GM12878 (cell line): ENCODE results near the gene PIGZ. TPM values are rescaled to one million over a fixed set of nuclear protein-coding genes. Genes with fewer than 3 reads are reported as not detected.

ENCODE experiments used
- ASH2L ChIP-seq: fragments of 300-600, 200-600 bp; sonication (generic); IDR thresholded peaks from 2 replicates; pipeline ENCODE4 v1.6.1; 2017; ENCODE audit warnings: low read depth, mild to moderate bottlenecking, borderline replicate concordance
- ATF7 ChIP-seq: fragments of 450-650 bp; IDR thresholded peaks from 2 replicates; pipeline ENCODE4 v1.6.1; 2016; ENCODE audit warnings: low read depth, mild to moderate bottlenecking
- BHLHE40 ChIP-seq, 2 experiments: fragments of 450-650 bp in 1 of 2; IDR thresholded peaks; 2 replicates each; pipeline ENCODE4 v1.6.1; 2011 to 2017; ENCODE audit warnings: low read depth in 2 of 2, borderline replicate concordance in 1 of 2, improper control_type of control experiment in 1 of 2, low read length in 1 of 2, mild to moderate bottlenecking in 1 of 2
- BRCA1 ChIP-seq: IDR thresholded peaks from 2 replicates; pipeline ENCODE4 v1.6.1; 2011; ENCODE audit warnings: low read depth, low read length, improper control_type of control experiment
- CBX3 ChIP-seq: fragments of 200-600 bp; sonication (generic); IDR thresholded peaks from 2 replicates; pipeline ENCODE4 v1.6.1; 2016; ENCODE audit warnings: low read depth, borderline replicate concordance
- E2F8 ChIP-seq: fragments of 450-650 bp; IDR thresholded peaks from 2 replicates; pipeline ENCODE4 v1.6.1; 2018; ENCODE audit warnings: mild to moderate bottlenecking, low read depth, moderate library complexity; ENCODE audit not compliant: partially characterized antibody
- EP300 ChIP-seq, 2 experiments: fragments of 150-350 bp in 1 of 2; IDR thresholded peaks; 2 replicates each; pipeline ENCODE4 v1.6.1; 2011 to 2012; ENCODE audit warnings: low read depth in 2 of 2, low read length in 2 of 2, borderline replicate concordance in 1 of 2, improper control_type of control experiment in 1 of 2, inconsistent platforms in 1 of 2; ENCODE audit not compliant: control insufficient read depth in 1 of 2
- MEF2A ChIP-seq: IDR thresholded peaks from 2 replicates; pipeline ENCODE4 v1.6.1; 2011; ENCODE audit warnings: low read depth, mild to moderate bottlenecking, low read length, moderate library complexity; ENCODE audit not compliant: insufficient read depth
- MYC ChIP-seq: IDR thresholded peaks from 2 replicates; pipeline ENCODE4 v1.6.1; 2011; ENCODE audit warnings: mild to moderate bottlenecking, low read length, moderate library complexity, inconsistent platforms; ENCODE audit not compliant: insufficient read depth, insufficient replicate concordance, insufficient read length, severe bottlenecking
- NBN ChIP-seq: fragments of 450-650 bp; IDR thresholded peaks from 2 replicates; pipeline ENCODE4 v1.6.1; 2016
- NR2F1 ChIP-seq: fragments of 450-650 bp; conservative IDR thresholded peaks from 2 replicates; pipeline ENCODE4 v1.6.1; 2017; ENCODE audit warnings: mild to moderate bottlenecking
- RELA ChIP-seq: fragments of 450-650 bp; IDR thresholded peaks from 2 replicates; pipeline ENCODE4 v1.8.0; 2014; ENCODE audit warnings: borderline replicate concordance; ENCODE audit not compliant: partially characterized antibody
- SPI1 ChIP-seq: IDR thresholded peaks from 2 replicates; pipeline ENCODE4 v1.6.1; 2011; ENCODE audit warnings: low read depth, mild to moderate bottlenecking, low read length, moderate library complexity, borderline replicate concordance; ENCODE audit not compliant: insufficient read depth
- polyA plus RNA-seq, 11 experiments: library from polyadenylated mRNA; depleted of rRNA in 4 of 11; unstranded in 6 of 11; stranded (reverse) in 5 of 11; fragments of >200 nt; fragmentation: Nextera tagmentation in 4 of 11; fragmentation: Illumina TruSeq in 1 of 11; extraction: Ambion mirVana in 4 of 11; extraction: Trizol in 1 of 11; gene quantifications; 1 replicate in 1 of 11; 2 replicates in 10 of 11; pipeline versions ENCODE4 v1.2.1 to v1.2.3, GENCODE V29; 2011 to 2016; ENCODE audit warnings: inconsistent platforms in 2 of 11, missing spikeins in 2 of 11, low read depth in 1 of 11
- total RNA-seq, 4 experiments: library from RNA; depleted of rRNA in 3 of 4; stranded (reverse); fragments of >200 nt in 3 of 4; fragmentation: Illumina TruSeq in 1 of 4; extraction: Trizol in 1 of 4; gene quantifications; 2 replicates each; pipeline versions ENCODE4 v1.2.1 to v1.2.3, GENCODE V29; 2013 to 2021
- TF ChIP-seq, protein P1 (sequence below): fragments of 450-650 bp; IDR thresholded peaks from 2 replicates; pipeline ENCODE4 v1.6.1; 2016; ENCODE audit warnings: mild to moderate bottlenecking
- TF ChIP-seq, protein P2 (sequence below): fragments of 450-650 bp; formaldehyde crosslinking; IDR thresholded peaks from 2 replicates; pipeline ENCODE4 v1.4.0; 2020; ENCODE audit warnings: mild to moderate bottlenecking, moderate library complexity
- TF ChIP-seq, protein P3 (sequence below): fragments of 450-650 bp; IDR thresholded peaks from 2 replicates; pipeline ENCODE4 v1.6.1; 2017; ENCODE audit warnings: mild to moderate bottlenecking, low read depth, inconsistent platforms; ENCODE audit not compliant: poor library complexity, severe bottlenecking
- TF ChIP-seq, protein P4 (sequence below): IDR thresholded peaks from 2 replicates; pipeline ENCODE4 v1.6.1; 2012; ENCODE audit warnings: low read depth, low read length, improper control_type of control experiment

The PIGZ gene
- total and polyA plus RNA-seq, 10 of the 15 experiments (the other 5 are each of a cell fraction or from before 2014, with no cell fraction given) = 0.06 to 1.2 (median 0.64) TPM

DNA sequence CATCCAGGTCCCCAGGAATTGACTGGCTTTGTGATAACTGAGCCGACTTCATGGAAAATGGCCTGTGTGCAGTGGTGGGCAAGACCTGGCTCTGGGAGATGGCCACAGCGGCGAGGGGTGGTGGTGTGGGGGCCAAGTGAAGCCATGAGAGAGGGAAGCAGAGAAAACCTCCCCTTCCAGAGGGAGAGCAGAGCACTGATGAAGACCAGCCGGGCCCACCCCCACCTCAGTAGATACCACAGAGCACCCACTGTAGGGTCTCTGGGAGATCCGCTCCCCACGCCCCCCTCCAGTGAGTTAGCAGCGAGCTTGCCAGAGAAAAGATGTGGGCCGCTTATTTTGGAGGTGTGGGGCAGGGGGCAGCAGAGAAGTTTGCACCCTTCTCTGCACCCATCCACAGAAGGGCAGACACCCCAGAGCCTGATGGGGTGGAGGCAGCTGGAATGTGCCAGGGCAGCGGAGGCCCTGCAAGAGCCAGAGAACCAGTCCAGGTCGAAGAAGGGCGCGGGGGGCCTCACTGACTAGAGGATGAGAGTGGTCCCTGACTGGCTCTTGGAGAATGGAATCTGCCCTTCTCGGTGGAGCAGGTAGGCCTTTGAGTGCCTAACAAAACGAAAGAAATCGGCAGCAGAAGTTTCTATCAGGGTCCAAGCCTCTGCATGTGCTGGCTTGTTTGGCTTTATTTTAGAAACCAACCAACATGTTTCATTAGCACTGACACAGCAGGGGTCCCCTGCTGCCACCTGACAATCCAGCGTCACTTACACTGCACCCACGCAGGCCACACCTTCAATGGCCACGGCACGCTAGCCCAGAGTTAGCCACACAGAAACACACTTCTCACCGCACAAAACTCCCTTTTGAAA lies 32.7 kb upstream of the PIGZ start (continued):
- TF ChIP-seq, protein P1, sequence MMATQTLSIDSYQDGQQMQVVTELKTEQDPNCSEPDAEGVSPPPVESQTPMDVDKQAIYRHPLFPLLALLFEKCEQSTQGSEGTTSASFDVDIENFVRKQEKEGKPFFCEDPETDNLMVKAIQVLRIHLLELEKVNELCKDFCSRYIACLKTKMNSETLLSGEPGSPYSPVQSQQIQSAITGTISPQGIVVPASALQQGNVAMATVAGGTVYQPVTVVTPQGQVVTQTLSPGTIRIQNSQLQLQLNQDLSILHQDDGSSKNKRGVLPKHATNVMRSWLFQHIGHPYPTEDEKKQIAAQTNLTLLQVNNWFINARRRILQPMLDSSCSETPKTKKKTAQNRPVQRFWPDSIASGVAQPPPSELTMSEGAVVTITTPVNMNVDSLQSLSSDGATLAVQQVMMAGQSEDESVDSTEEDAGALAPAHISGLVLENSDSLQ = peak; percentile 48; the same call in 1 of the 2 replicates
- TF ChIP-seq ASH2L (no peak), NBN (0 out of 2 replicates have a peak, but pooled peaks have one; percentile 35), BHLHE40 (IDR thresholded peaks at IDR 0.05; ENCODE audit: borderline replicate concordance in 1 of 2, low read depth in 2 of 2, low read length in 1 of 2) (peak; percentile 67 to 79; a peak in 3 of 4 replicates), MYC (no peak), BRCA1 (no peak), CBX3 (no peak), E2F8 (peak; percentile 48), SPI1 (no peak), ATF7 (peak; percentile 31; the same call in 1 of the 2 replicates), RELA (no peak), NR2F1 (no peak), MEF2A (no peak), EP300 (IDR thresholded peaks at IDR 0.05; ENCODE audit: borderline replicate concordance in 1 of 2, control insufficient read depth in 1 of 2, low read depth in 2 of 2, low read length in 2 of 2) (peak; percentile 21 to 50; a peak in 2 of 4 replicates)
- TF ChIP-seq, protein P2, sequence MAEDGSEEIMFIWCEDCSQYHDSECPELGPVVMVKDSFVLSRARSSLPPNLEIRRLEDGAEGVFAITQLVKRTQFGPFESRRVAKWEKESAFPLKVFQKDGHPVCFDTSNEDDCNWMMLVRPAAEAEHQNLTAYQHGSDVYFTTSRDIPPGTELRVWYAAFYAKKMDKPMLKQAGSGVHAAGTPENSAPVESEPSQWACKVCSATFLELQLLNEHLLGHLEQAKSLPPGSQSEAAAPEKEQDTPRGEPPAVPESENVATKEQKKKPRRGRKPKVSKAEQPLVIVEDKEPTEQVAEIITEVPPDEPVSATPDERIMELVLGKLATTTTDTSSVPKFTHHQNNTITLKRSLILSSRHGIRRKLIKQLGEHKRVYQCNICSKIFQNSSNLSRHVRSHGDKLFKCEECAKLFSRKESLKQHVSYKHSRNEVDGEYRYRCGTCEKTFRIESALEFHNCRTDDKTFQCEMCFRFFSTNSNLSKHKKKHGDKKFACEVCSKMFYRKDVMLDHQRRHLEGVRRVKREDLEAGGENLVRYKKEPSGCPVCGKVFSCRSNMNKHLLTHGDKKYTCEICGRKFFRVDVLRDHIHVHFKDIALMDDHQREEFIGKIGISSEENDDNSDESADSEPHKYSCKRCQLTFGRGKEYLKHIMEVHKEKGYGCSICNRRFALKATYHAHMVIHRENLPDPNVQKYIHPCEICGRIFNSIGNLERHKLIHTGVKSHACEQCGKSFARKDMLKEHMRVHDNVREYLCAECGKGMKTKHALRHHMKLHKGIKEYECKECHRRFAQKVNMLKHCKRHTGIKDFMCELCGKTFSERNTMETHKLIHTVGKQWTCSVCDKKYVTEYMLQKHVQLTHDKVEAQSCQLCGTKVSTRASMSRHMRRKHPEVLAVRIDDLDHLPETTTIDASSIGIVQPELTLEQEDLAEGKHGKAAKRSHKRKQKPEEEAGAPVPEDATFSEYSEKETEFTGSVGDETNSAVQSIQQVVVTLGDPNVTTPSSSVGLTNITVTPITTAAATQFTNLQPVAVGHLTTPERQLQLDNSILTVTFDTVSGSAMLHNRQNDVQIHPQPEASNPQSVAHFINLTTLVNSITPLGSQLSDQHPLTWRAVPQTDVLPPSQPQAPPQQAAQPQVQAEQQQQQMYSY (CRISPR knock-in tag) = no peak
- TF ChIP-seq, protein P3, sequence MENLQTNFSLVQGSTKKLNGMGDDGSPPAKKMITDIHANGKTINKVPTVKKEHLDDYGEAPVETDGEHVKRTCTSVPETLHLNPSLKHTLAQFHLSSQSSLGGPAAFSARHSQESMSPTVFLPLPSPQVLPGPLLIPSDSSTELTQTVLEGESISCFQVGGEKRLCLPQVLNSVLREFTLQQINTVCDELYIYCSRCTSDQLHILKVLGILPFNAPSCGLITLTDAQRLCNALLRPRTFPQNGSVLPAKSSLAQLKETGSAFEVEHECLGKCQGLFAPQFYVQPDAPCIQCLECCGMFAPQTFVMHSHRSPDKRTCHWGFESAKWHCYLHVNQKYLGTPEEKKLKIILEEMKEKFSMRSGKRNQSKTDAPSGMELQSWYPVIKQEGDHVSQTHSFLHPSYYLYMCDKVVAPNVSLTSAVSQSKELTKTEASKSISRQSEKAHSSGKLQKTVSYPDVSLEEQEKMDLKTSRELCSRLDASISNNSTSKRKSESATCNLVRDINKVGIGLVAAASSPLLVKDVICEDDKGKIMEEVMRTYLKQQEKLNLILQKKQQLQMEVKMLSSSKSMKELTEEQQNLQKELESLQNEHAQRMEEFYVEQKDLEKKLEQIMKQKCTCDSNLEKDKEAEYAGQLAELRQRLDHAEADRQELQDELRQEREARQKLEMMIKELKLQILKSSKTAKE = peak; percentile 23
- TF ChIP-seq, protein P4, sequence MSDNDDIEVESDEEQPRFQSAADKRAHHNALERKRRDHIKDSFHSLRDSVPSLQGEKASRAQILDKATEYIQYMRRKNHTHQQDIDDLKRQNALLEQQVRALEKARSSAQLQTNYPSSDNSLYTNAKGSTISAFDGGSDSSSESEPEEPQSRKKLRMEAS = no peak
